Ishikawa (cell line): Measurements from ENCODE around the gene PAX2.

Source experiments
- CEBPB ChIP-seq: IDR thresholded peaks from 2 replicates; pipeline ENCODE4 v1.6.1; 2012
- CREB1 ChIP-seq: IDR thresholded peaks from 2 replicates; pipeline ENCODE4 v1.6.1; 2012; ENCODE audit warnings: low read depth
- EGR1 ChIP-seq: IDR thresholded peaks from 2 replicates; pipeline ENCODE4 v1.6.1; 2012
- EP300 ChIP-seq: IDR thresholded peaks from 2 replicates; pipeline ENCODE4 v1.6.1; 2012; ENCODE audit warnings: borderline replicate concordance
- FOXM1 ChIP-seq: IDR thresholded peaks from 2 replicates; pipeline ENCODE4 v1.6.1; 2012; ENCODE audit warnings: low read depth, borderline replicate concordance
- NFIC ChIP-seq: IDR thresholded peaks from 2 replicates; pipeline ENCODE4 v1.6.1; 2012
- RAD21 ChIP-seq: IDR thresholded peaks from 2 replicates; pipeline ENCODE4 v1.6.1; 2012; ENCODE audit warnings: low read depth
- TAF1 ChIP-seq: IDR thresholded peaks from 2 replicates; pipeline ENCODE4 v1.6.1; 2012; ENCODE audit warnings: low read depth, mild to moderate bottlenecking
- TCF12 ChIP-seq: IDR thresholded peaks from 2 replicates; pipeline ENCODE4 v1.6.1; 2012; ENCODE audit warnings: low read depth
- TEAD4 ChIP-seq: IDR thresholded peaks from 2 replicates; pipeline ENCODE4 v1.6.1; 2012
- YY1 ChIP-seq: IDR thresholded peaks from 2 replicates; pipeline ENCODE4 v1.6.1; 2012; ENCODE audit warnings: low read depth
- ZBTB7A ChIP-seq: IDR thresholded peaks from 2 replicates; pipeline ENCODE4 v1.6.1; 2012; ENCODE audit warnings: low read depth
- TF ChIP-seq, protein P1 (sequence below): IDR thresholded peaks from 2 replicates; pipeline ENCODE4 v1.6.1; 2012
- TF ChIP-seq, protein P2 (sequence below): IDR thresholded peaks from 2 replicates; pipeline ENCODE4 v1.6.1; 2012
- TF ChIP-seq, protein P3 (sequence below): IDR thresholded peaks from 2 replicates; pipeline ENCODE4 v1.6.1; 2012; ENCODE audit warnings: low read depth, mild to moderate bottlenecking

Gene PAX2

DNA sequence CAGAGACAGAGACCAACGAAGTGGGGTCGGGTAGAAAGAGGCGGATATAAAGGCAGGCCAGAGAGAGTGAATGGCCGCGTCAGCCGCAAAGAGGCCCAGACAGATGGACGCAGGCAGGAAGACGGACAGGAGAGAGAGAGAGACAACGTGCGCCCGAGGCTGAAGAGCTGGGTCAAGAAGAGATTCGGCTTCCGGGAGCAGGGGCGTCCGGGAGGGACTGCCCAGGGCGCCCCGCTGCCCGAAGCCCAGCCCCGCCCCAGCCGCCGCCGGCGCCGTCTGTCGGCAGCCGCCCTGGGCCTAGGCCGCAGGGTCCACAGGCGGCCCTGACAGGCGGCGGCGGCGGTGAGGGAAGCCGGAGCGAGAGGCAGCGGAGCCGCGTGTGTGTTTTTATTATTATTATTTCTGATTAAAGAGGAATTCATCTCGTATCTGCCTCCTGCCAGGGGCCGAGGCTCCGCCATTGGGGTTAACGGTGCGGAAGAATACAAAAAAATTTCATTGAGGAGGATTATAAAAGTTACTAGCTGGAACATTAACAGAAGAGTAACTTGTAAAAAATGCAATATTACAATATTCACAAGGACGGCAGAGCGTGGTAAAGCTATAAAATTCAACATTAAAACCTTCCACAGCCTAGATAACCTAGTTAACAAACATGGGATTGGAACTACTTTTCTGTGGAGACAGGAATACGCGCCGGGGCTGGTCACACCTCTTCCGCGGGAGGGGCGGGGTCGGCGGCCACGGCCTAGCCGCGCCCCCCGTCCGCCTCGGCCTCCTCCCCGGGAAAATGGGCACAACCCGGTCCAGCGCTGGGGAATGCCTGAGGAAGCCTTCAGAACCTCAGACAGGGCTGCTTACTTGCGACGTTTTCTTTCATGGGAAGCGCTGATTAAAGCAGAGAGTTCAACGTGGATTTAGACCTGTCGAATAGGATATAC, 29.7 kb upstream of the PAX2 start:
- TF ChIP-seq EP300 (no peak), CREB1 (no peak)

DNA sequence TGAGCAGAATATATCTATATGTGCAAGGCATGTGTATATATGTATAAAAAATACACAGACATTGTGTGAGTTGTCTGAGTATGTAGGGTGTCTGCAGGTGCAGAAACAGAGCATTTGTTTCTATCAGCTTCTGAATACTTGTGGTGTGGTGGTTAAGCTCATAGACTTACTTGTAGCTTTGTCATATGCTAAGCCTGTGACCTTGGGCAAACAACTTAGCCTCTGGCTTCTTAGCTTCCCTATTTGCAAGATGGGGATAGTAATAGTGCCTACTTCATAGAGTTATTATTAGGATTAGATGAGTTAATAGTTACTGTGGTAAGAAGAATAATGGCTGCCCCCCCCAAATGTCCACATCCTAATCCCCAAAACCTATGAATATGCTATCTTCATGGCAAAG, 28.2 kb upstream of the PAX2 start:
- no peak for TF ChIP-seq CEBPB
- TF ChIP-seq TCF12 = no peak
- TF ChIP-seq, protein P1, sequence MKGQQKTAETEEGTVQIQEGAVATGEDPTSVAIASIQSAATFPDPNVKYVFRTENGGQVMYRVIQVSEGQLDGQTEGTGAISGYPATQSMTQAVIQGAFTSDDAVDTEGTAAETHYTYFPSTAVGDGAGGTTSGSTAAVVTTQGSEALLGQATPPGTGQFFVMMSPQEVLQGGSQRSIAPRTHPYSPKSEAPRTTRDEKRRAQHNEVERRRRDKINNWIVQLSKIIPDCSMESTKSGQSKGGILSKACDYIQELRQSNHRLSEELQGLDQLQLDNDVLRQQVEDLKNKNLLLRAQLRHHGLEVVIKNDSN = no peak
- no peak for TF ChIP-seq TAF1
- TF ChIP-seq, protein P2, sequence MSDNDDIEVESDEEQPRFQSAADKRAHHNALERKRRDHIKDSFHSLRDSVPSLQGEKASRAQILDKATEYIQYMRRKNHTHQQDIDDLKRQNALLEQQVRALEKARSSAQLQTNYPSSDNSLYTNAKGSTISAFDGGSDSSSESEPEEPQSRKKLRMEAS = no peak
- TF ChIP-seq CREB1 = no peak
- TF ChIP-seq RAD21 = no peak
- no peak for TF ChIP-seq TEAD4

DNA sequence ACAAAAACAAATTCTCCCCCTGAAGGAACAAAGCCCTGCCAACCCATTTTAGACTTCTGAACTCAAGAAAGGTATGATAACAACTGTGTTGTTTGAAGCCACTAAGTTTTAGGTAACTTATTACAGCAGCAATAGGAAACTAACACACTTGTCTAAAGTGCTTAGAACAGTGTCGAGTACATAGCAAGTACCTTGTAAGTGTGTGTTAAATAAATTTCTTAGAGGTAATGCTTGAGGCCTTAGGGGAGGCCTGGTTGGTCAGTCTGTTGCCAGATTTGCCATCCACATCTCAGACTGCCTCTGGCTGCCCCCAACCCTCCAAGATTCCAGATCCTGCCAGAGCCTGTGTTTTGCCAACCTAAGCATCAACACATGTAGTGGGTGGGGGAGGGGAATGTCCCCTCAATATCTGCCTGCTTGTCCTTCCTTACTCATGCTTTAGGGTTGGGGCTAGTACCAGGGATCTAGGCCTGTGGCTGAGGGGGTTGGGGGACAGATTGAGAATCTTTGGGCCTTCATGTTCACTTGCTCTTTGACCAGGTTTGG, 27.1 kb upstream of the PAX2 start:
- TF ChIP-seq CREB1 (no peak), TCF12 (no peak), CEBPB (no peak), ZBTB7A (no peak), RAD21 (no peak), TEAD4 (no peak), NFIC (no peak), TAF1 (no peak), FOXM1 (no peak), EP300 (no peak), EGR1 (no peak), YY1 (no peak)
- TF ChIP-seq, protein P1 = no peak
- TF ChIP-seq, protein P3, sequence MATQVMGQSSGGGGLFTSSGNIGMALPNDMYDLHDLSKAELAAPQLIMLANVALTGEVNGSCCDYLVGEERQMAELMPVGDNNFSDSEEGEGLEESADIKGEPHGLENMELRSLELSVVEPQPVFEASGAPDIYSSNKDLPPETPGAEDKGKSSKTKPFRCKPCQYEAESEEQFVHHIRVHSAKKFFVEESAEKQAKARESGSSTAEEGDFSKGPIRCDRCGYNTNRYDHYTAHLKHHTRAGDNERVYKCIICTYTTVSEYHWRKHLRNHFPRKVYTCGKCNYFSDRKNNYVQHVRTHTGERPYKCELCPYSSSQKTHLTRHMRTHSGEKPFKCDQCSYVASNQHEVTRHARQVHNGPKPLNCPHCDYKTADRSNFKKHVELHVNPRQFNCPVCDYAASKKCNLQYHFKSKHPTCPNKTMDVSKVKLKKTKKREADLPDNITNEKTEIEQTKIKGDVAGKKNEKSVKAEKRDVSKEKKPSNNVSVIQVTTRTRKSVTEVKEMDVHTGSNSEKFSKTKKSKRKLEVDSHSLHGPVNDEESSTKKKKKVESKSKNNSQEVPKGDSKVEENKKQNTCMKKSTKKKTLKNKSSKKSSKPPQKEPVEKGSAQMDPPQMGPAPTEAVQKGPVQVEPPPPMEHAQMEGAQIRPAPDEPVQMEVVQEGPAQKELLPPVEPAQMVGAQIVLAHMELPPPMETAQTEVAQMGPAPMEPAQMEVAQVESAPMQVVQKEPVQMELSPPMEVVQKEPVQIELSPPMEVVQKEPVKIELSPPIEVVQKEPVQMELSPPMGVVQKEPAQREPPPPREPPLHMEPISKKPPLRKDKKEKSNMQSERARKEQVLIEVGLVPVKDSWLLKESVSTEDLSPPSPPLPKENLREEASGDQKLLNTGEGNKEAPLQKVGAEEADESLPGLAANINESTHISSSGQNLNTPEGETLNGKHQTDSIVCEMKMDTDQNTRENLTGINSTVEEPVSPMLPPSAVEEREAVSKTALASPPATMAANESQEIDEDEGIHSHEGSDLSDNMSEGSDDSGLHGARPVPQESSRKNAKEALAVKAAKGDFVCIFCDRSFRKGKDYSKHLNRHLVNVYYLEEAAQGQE = no peak
- TF ChIP-seq, protein P2 = no peak

DNA sequence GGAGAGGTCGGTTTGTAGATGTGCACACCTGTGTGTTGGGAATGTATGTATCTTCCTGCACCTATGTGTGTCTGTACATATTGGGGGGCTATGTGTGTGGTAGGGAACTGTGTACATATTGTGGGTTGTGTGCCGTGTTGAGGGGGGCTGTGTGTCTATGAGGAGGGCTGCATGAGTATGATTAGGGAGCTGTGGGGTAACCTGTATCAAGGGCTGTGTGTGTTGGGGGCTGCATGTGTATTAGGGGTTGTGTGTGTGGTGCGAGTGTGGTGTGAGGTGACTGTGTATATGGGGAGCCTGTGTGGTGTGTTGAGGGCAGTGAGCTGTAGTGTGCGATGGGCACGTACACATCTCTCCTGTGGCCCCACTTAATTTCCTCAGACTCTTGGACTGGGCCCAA, 22.2 kb upstream of the PAX2 start:
- TF ChIP-seq TCF12 (no peak), CREB1 (no peak), EP300 (no peak), CEBPB (no peak), YY1 (no peak), TAF1 (no peak), NFIC (no peak), ZBTB7A (no peak), TEAD4 (no peak), EGR1 (no peak), RAD21 (no peak), FOXM1 (no peak)
- TF ChIP-seq, protein P2 = no peak
- TF ChIP-seq, protein P1 = no peak
- TF ChIP-seq, protein P3 = no peak
